ENCODE results near the gene PCNX3. TPM values are rescaled to one million over a fixed set of nuclear protein-coding genes. Genes with fewer than 3 reads are reported as not detected.

PCNX3 gene
- total RNA-seq, 2 donors from 2014 or later = 32.0 to 67.9 TPM

DNA sequence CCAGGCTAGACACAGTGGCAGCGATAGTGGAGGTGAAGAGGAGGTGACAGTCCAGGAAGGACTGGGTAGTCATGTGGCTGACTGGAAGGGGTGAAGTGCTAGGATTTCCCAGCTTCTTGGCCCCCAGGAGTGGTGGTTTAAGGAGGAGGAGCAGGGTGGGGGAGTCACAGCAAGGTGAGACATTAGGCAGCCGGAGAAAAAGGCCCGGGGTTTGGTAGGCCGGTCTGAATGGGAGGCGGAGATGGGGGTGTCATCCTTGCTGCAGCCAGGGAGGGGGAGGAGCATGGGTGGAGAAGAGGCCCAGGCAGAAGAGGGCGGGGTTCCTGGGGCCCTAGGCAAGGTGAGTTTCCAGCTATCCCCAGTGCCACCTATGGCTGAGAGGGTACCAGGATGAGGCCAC, 28.4 kb downstream of the PCNX3 start:
- H3K4me1 ChIP-seq (replicated peaks) = no peaks in the 10 kb centered on the region
- no peak overlapping the region for H3K27ac ChIP-seq
- TF ChIP-seq POLR2A (IDR thresholded peaks at IDR 0.05) (no peak), POLR2AphosphoS5 (IDR thresholded peaks at IDR 0.05) (no peak)
- TF ChIP-seq, protein P1, sequence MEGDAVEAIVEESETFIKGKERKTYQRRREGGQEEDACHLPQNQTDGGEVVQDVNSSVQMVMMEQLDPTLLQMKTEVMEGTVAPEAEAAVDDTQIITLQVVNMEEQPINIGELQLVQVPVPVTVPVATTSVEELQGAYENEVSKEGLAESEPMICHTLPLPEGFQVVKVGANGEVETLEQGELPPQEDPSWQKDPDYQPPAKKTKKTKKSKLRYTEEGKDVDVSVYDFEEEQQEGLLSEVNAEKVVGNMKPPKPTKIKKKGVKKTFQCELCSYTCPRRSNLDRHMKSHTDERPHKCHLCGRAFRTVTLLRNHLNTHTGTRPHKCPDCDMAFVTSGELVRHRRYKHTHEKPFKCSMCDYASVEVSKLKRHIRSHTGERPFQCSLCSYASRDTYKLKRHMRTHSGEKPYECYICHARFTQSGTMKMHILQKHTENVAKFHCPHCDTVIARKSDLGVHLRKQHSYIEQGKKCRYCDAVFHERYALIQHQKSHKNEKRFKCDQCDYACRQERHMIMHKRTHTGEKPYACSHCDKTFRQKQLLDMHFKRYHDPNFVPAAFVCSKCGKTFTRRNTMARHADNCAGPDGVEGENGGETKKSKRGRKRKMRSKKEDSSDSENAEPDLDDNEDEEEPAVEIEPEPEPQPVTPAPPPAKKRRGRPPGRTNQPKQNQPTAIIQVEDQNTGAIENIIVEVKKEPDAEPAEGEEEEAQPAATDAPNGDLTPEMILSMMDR (IDR thresholded peaks at IDR 0.05) = no peak
- no peak for DNase-seq (ENCODE audit: low spot score)
- H3K36me3 ChIP-seq = no peaks in the 10 kb centered on the region
- intact Hi-C loops (cut with DNase I) = no loop called here
- H3K4me3 ChIP-seq = no peak overlapping the region
- WGBS = 32% methylated on average over 6 of the region's 6 CpGs
- no peaks in the 10 kb centered on the region for H3K9me3 ChIP-seq
- no peaks in the 10 kb centered on the region for H3K27me3 ChIP-seq (replicated peaks; ENCODE audit: insufficient read depth)

DNA sequence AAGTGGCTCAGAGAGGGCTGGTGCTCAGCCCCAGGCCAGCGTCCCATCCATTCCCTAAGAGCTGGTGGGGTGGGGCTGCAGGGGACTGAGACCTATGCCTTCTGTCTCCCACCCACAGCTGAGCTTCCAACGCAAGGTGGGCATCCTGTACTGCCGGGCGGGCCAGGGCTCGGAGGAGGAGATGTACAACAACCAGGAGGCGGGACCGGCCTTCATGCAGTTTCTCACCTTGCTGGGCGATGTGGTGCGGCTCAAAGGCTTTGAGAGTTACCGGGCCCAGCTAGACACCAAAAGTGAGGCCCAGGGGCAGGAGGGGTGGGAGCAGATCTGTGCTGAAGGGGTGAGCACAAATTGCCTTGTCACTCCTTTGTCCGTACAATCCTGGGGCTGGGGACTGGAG, 29.3 kb downstream of the PCNX3 start:
- no peaks in the 10 kb centered on the region for H3K27me3 ChIP-seq (replicated peaks; ENCODE audit: insufficient read depth)
- no peak overlapping the region for H3K4me3 ChIP-seq
- no peaks in the 10 kb centered on the region for H3K9me3 ChIP-seq
- no peaks in the 10 kb centered on the region for H3K36me3 ChIP-seq
- DNase-seq (ENCODE audit: low spot score) = no peak
- no peaks in the 10 kb centered on the region for H3K4me1 ChIP-seq (replicated peaks)
- TF ChIP-seq, protein P1 (IDR thresholded peaks at IDR 0.05) = no peak
- TF ChIP-seq POLR2AphosphoS5 (IDR thresholded peaks at IDR 0.05) (no peak), POLR2A (IDR thresholded peaks at IDR 0.05) (no peak)
- 93% methylated on average over 11 of the region's 11 CpGs for WGBS
- H3K27ac ChIP-seq = no peak overlapping the region
- intact Hi-C loops (cut with DNase I) = no loop called here

DNA sequence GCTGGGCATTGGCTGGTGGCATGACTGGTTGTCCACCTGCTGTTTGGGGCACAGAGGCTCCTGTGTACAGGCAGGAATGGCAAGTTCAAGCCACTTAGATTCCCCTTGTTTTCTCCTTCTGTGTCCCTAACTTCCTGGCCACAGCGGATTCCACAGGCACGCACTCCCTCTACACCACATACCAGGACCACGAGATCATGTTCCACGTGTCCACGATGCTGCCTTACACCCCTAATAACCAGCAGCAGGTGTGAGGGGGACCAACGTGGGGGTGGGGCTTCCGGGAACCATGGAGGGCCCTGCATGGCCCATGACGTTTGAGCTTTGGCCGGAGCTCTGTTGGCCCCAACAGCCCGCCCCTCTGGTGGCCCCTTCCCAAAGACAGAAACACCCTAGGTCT, 30.1 kb downstream of the PCNX3 start:
- DNase-seq (ENCODE audit: low spot score) = no peak
- no peaks in the 10 kb centered on the region for H3K9me3 ChIP-seq
- H3K27me3 ChIP-seq (replicated peaks; ENCODE audit: insufficient read depth) = no peaks in the 10 kb centered on the region
- H3K4me1 ChIP-seq (replicated peaks) = peaks cover 1% of the 10 kb centered on the region
- intact Hi-C loops (cut with DNase I) = no loop called here
- no peak overlapping the region for H3K27ac ChIP-seq
- H3K4me3 ChIP-seq = no peak overlapping the region
- no peaks in the 10 kb centered on the region for H3K36me3 ChIP-seq
- 80% methylated on average over 10 of the region's 10 CpGs for WGBS
- TF ChIP-seq, protein P1 (IDR thresholded peaks at IDR 0.05) = no peak
- TF ChIP-seq POLR2A (IDR thresholded peaks at IDR 0.05) = no peak
- TF ChIP-seq POLR2AphosphoS5 (IDR thresholded peaks at IDR 0.05) = no peak

DNA sequence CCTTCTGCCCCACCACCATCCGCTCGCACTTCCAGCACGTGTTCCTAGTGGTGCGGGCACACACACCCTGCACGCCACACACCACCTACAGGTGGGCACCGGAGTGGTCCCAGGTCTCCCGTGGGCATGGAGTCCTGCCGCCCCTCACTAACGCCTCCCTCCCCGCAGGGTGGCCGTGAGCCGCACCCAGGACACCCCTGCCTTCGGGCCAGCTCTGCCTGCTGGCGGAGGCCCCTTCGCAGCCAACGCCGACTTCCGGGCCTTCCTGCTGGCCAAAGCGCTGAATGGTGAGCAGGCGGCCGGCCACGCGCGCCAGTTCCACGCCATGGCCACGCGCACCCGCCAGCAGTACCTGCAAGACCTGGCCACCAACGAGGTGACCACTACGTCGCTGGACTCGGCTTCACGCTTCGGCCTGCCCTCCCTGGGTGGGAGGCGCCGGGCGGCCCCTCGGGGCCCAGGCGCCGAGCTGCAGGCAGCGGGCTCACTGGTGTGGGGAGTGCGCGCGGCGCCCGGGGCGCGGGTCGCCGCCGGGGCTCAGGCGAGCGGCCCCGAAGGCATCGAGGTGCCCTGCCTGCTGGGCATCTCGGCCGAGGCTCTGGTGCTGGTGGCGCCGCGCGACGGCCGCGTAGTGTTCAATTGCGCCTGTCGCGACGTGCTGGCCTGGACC, 30.8 kb downstream of the PCNX3 start:
- Histone ChIP-seq H3K9me3 (no peaks in the 10 kb centered on the region), H3K36me3 (no peaks in the 10 kb centered on the region), H3K27me3 (replicated peaks; ENCODE audit: insufficient read depth) (no peaks in the 10 kb centered on the region), H3K4me3 (peak overlapping the region; percentile 41 to 45), H3K27ac (no peak overlapping the region), H3K4me1 (replicated peaks) (peaks cover 8% of the 10 kb centered on the region)
- DNase-seq (ENCODE audit: low spot score) = no peak
- TF ChIP-seq POLR2A (IDR thresholded peaks at IDR 0.05) = no peak
- TF ChIP-seq, protein P1 (IDR thresholded peaks at IDR 0.05) = no peak
- no peak for TF ChIP-seq POLR2AphosphoS5 (IDR thresholded peaks at IDR 0.05)
- WGBS = 85% methylated on average over 52 of the region's 68 CpGs
- intact Hi-C loops (cut with DNase I) = no loop called here
